IPS DF 4.7 (cell line): ENCODE data around the gene PKLR.
"Not testable (repeated sequence)": the region's sequence is repeated elsewhere in the genome, so short reads cannot be mapped to it uniquely, and the experiment has no call there.

Experiments used
- DNase-seq: peaks from one replicate; pipeline ENCODE4 v3.0.0-alpha.2; 2013; ENCODE audit warnings: low spot score; ENCODE audit errors: extremely low read depth

Gene PKLR

GRCh38 chr1:155255243-155256007, 45.8 kb downstream of the PKLR start, which contains the start of gene ENTREP3:
TSS of gene ENTREP3 (minus strand) at chr1:155255483. CDS start at chr1:155254877, 606 bp downstream.
- DNase-seq: no peak

GRCh38 chr1:155254714-155255242, 46.5 kb downstream of the PKLR start:
- DNase-seq: no peak

GRCh38 chr1:155254228-155254713, 47.0 kb downstream of the PKLR start:
- no peak for DNase-seq

GRCh38 chr1:155253797-155254196, 47.4 kb downstream of the PKLR start:
- no peak for DNase-seq

- DNase-seq: no peak
These were observed 48.0 kb downstream of the PKLR start for GRCh38 chr1:155253208-155253607.

GRCh38 chr1:155251566-155251965, 49.7 kb downstream of the PKLR start:
- no peak for DNase-seq

- no peak for DNase-seq
These were observed 50.4 kb downstream of the PKLR start for GRCh38 chr1:155250633-155251449.

- DNase-seq: no peak
These were observed 51.0 kb downstream of the PKLR start for GRCh38 chr1:155250246-155250632.

- no peak for DNase-seq
These were observed 53.3 kb downstream of the PKLR start for GRCh38 chr1:155247667-155248553.

GRCh38 chr1:155246796-155247195, 54.4 kb downstream of the PKLR start:
- DNase-seq: not testable (repeated sequence)

GRCh38 chr1:155245163-155245524, 56.1 kb downstream of the PKLR start:
- DNase-seq: no peak

- no peak for DNase-seq
These were observed 56.7 kb downstream of the PKLR start for GRCh38 chr1:155244368-155245162.

- no peak for DNase-seq
These were observed 58.4 kb downstream of the PKLR start for GRCh38 chr1:155242805-155243358.

GRCh38 chr1:155241841-155242264, 59.4 kb downstream of the PKLR start:
- DNase-seq: no peak

- DNase-seq: no peak
These were observed 60.1 kb downstream of the PKLR start for GRCh38 chr1:155241069-155241679.
